Heart left ventricle (tissue), 13 donors: ENCODE data around the gene FAM114A1.

Experiments used
- CTCF ChIP-seq, 12 donors: fragments of 200-600 bp; sonication (generic) in 4 of 12; IDR thresholded peaks; one replicate each; pipeline versions ENCODE4 v1.5.0 to v1.8.0; 2018 to 2022; ENCODE audit warnings: antibody characterized with exemption in 12 of 12, mild to moderate bottlenecking in 5 of 12
- POLR2A ChIP-seq, 2 donors: fragments of 450-650 bp; IDR thresholded peaks; one replicate each; pipeline ENCODE4 v1.6.1; 2017; ENCODE audit warnings: antibody characterized with exemption in 2 of 2, mild to moderate bottlenecking in 2 of 2, moderate library complexity in 2 of 2
- donor health status: ischemic (EF 13 %, LVEDD 7.1; RV severe dilation, severe dysfunction).
- donor health status: DM: no; HTN: yes; CAD: no.
- donor health status: DM: no; HTN: no; CAD: no.
- donor health status: ischemic (EF 25% LVEDD 6.9; RV normal size, moderate dysfunction).
- donor health status: ischemic (EF 25% LVEDD 5.7; RV mildly dilated, moderate dysfunction).
- donor health status: ischemic (EF 35%, LVEDD 5.7; RV mildly dilated, moderate dysfunction).
- donor health status: nonischemic (EF 11% LVEDD 7.7; RV severe dilation, severe dysfunction).
- donor health status: DM: yes; HTN: yes; CAD: no.
- donor health status: PGD.
- donor health status: ischemic (EF 29% LVEDD 5.4; RV normal size, mild dysfunction).
- donor health status: nonischemic (EF 23%, LVEDD 6.1; RV moderate dilation, normal function).

GRCh38 chr4:38856046-38856445 is 11.6 kb upstream of the FAM114A1 start:
- no peak for TF ChIP-seq POLR2A (IDR thresholded peaks at IDR 0.05)
- no peak for TF ChIP-seq CTCF (IDR thresholded peaks at IDR 0.05)
